Urothelium cell line (cell line): ENCODE results near the gene PRDX5.
A peak's percentile ranks its signal among the peaks of the same experiment; 100 is the strongest.
"Not testable (repeated sequence)": the region's sequence is repeated elsewhere in the genome, so short reads cannot be mapped to it uniquely, and the experiment has no call there.

Source experiments
- DNase-seq: peaks from one replicate; pipeline ENCODE4 v3.0.0; 2011; ENCODE audit warnings: low spot score, mixed read lengths
- FAIRE-seq: peaks from 2 replicates; lab custom pipeline; 2011; peaks lifted over from hg19 to GRCh38; lab: Jason Lieb, UNC

Gene PRDX5

GRCh38 chr11:64323373-64323772 is 5.5 kb downstream of the PRDX5 start:
- DNase-seq (no peak), FAIRE-seq (no peak)

GRCh38 chr11:64323984-64324383 is 6.1 kb downstream of the PRDX5 start:
- not testable (repeated sequence) for FAIRE-seq, DNase-seq

- DNase-seq (no peak), FAIRE-seq (no peak)
Measured at GRCh38 chr11:64324692-64325469, 7.0 kb downstream of the PRDX5 start.

- no peak for FAIRE-seq
- no peak for DNase-seq
Measured at GRCh38 chr11:64327375-64327774, 9.5 kb downstream of the PRDX5 start.

- DNase-seq (no peak), FAIRE-seq (no peak)
Measured at GRCh38 chr11:64327993-64328392, 10.1 kb downstream of the PRDX5 start.

- DNase-seq (no peak), FAIRE-seq (no peak)
Measured at GRCh38 chr11:64330888-64331287, 13.0 kb downstream of the PRDX5 start.

GRCh38 chr11:64331569-64332371 is 13.8 kb downstream of the PRDX5 start:
- FAIRE-seq (no peak), DNase-seq (peak; percentile 83)

- no peak for FAIRE-seq
Measured at GRCh38 chr11:64333556-64333955, 15.6 kb downstream of the PRDX5 start.

GRCh38 chr11:64334764-64335735 is 17.1 kb downstream of the PRDX5 start:
- no peak for FAIRE-seq
- peak; percentile 96 for DNase-seq

More at GRCh38 chr11:64333556-64333955, 15.6 kb downstream of the PRDX5 start:
- no peak for DNase-seq

- FAIRE-seq, result no peak
Measured at GRCh38 chr11:64337538-64338249, 19.8 kb downstream of the PRDX5 start.

GRCh38 chr11:64338716-64339115 is 20.8 kb downstream of the PRDX5 start:
- DNase-seq, result no peak
- no peak for FAIRE-seq

More at GRCh38 chr11:64337538-64338249, 19.8 kb downstream of the PRDX5 start:
- DNase-seq, result no peak

- FAIRE-seq, result no peak
- DNase-seq, result no peak
Measured at GRCh38 chr11:64339286-64339685, 21.4 kb downstream of the PRDX5 start.

GRCh38 chr11:64339754-64340408 is 22.0 kb downstream of the PRDX5 start, which contains the start of gene CCDC88B:
Gene CCDC88B (plus strand): TSS chr11:64340204. CDS start chr11:64340267, 63 bp downstream.
- FAIRE-seq, result no peak
- DNase-seq, result no peak

- no peak for DNase-seq
Measured at GRCh38 chr11:64340671-64341335, 22.9 kb downstream of the PRDX5 start.

GRCh38 chr11:64341429-64341828 is 23.5 kb downstream of the PRDX5 start:
- DNase-seq (no peak), FAIRE-seq (no peak)

More at GRCh38 chr11:64340671-64341335, 22.9 kb downstream of the PRDX5 start:
- FAIRE-seq, result no peak

GRCh38 chr11:64341851-64342791 is 24.2 kb downstream of the PRDX5 start:
- FAIRE-seq, result no peak

GRCh38 chr11:64342869-64343745 is 25.2 kb downstream of the PRDX5 start:
- DNase-seq, result no peak
- FAIRE-seq, result no peak

More at GRCh38 chr11:64341851-64342791, 24.2 kb downstream of the PRDX5 start:
- DNase-seq, result peak; percentile 80
